ENCODE results near the gene HIRIP3. TPM values are rescaled to one million over a fixed set of nuclear protein-coding genes. Genes with fewer than 3 reads are reported as not detected.

HIRIP3 gene
- total RNA-seq, 1 donor from 2014 or later: 20.9 TPM

DNA sequence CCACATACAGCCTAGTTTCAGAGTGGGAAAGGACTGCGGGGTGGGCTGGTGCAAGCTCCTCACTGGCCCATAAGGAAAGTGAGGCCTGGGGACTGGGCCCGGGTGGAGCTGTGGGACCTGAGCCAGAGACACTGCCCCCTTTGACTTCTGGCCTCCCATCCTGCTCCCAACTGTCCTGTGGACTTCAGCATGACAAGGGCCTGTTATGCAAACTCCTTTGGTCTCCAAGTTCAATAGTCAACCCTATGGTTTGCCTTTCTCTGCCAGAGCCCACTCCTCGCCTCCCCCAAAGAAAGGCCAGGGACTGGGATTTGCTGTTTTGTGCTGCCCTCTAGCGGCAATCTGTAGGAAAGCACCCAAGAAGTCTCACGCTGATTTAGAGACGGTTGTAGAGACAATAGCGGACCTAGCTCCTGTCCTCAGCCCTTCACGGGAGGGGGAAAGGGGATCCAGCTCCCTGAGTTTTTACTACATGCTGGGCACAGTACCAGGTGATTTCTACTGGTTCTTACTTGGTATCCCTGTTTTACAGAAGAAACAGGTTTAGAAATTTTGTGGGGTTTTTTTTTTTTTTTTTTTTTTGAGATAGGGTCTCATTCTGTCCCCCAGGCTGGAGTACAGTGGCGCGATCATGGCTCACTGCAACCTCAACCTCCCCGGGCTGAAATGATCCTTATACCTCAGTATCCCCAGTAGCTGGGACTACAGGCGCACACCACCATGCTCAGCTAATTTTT, 36.8 kb upstream of the HIRIP3 start:
- Mint-ChIP-seq H3K27ac (no peak overlapping the region), H3K9me3 (no peaks in the 10 kb centered on the region), H3K4me3 (peak overlapping the region; percentile 79), H3K4me1 (ENCODE audit: unreplicated experiment) (peaks cover 5% of the 10 kb centered on the region), H3K27me3 (peaks cover 68% of the 10 kb centered on the region), H3K36me3 (no peaks in the 10 kb centered on the region)
- TF ChIP-seq, protein P1, sequence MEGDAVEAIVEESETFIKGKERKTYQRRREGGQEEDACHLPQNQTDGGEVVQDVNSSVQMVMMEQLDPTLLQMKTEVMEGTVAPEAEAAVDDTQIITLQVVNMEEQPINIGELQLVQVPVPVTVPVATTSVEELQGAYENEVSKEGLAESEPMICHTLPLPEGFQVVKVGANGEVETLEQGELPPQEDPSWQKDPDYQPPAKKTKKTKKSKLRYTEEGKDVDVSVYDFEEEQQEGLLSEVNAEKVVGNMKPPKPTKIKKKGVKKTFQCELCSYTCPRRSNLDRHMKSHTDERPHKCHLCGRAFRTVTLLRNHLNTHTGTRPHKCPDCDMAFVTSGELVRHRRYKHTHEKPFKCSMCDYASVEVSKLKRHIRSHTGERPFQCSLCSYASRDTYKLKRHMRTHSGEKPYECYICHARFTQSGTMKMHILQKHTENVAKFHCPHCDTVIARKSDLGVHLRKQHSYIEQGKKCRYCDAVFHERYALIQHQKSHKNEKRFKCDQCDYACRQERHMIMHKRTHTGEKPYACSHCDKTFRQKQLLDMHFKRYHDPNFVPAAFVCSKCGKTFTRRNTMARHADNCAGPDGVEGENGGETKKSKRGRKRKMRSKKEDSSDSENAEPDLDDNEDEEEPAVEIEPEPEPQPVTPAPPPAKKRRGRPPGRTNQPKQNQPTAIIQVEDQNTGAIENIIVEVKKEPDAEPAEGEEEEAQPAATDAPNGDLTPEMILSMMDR (conservative IDR thresholded peaks at IDR 0.05): peak; percentile 89
- no peak for DNase-seq (ENCODE audit: extremely low spot score, unreplicated experiment)

DNA sequence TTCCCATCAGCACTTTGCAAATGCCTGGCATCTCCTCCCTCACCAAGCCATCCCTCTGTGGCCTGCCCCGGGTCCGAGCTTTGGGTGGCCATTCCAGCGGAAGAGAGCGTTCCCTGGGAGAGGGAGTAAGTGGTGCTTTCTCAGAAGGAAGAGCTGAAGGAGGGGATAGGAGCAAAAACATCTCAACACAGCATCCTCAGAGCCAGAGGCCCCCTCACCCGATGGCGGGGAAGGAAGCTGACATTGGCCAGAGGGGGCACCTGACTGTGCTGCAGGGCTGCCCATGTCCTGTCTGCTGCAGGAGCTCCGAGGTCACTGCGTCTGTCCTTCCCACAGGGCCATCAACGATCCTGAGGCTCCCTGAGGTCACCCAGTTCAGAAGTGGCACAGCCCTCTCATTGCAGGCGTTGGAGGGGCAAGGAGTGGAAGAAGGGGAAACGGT, 36.1 kb upstream of the HIRIP3 start:
- Mint-ChIP-seq H3K27ac (no peak overlapping the region), H3K36me3 (no peaks in the 10 kb centered on the region), H3K4me3 (no peak overlapping the region), H3K9me3 (no peaks in the 10 kb centered on the region), H3K4me1 (ENCODE audit: unreplicated experiment) (peaks cover 5% of the 10 kb centered on the region), H3K27me3 (peaks cover 74% of the 10 kb centered on the region)
- no peak for DNase-seq (ENCODE audit: extremely low spot score, unreplicated experiment)
- TF ChIP-seq, protein P1 (conservative IDR thresholded peaks at IDR 0.05): no peak

DNA sequence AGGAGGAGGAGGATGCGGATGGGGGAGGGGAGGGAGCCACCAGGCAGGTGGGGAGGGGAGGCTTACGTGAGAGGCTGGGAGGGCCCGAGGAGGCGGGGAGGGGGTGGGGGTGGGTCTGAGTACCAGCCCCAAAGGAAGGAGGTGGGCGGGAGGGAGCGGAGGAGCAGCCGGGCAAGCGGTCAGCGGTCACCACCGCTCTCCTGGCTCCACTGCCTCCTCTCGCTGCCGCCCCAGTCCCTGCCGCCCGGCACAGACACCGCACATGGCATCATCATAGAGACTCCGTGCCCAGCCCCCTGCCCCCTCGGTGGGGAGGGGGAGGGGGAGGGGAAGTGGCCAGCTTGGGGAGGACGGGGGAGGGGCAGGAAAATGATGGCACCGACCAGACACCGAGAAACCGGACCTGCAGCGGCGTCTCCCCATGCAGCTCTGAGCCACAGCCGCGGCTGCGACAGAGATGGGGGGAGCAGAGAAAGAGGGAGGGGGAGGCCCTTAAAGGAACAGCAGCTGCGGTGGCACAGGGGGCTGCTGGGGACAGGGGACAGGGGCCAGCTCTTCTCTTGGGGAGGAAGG, 35.5 kb upstream of the HIRIP3 start, which contains the start of gene TLCD3B:
TLCD3B (minus strand) TSS at position 431 of the 573 bp plus-strand sequence. CDS start 744 bp downstream, outside the sequence.
- no peaks in the 10 kb centered on the region for H3K36me3 Mint-ChIP-seq
- H3K27me3 Mint-ChIP-seq: peaks cover 70% of the 10 kb centered on the region
- TF ChIP-seq, protein P1 (conservative IDR thresholded peaks at IDR 0.05): no peak
- no peaks in the 10 kb centered on the region for H3K9me3 Mint-ChIP-seq
- H3K4me1 Mint-ChIP-seq (ENCODE audit: unreplicated experiment): peaks cover 5% of the 10 kb centered on the region
- H3K27ac Mint-ChIP-seq: no peak within 1 kb of the TSS
- H3K4me3 Mint-ChIP-seq: peak within 1 kb of the TSS; percentile 79
- no peak for DNase-seq (ENCODE audit: extremely low spot score, unreplicated experiment)

DNA sequence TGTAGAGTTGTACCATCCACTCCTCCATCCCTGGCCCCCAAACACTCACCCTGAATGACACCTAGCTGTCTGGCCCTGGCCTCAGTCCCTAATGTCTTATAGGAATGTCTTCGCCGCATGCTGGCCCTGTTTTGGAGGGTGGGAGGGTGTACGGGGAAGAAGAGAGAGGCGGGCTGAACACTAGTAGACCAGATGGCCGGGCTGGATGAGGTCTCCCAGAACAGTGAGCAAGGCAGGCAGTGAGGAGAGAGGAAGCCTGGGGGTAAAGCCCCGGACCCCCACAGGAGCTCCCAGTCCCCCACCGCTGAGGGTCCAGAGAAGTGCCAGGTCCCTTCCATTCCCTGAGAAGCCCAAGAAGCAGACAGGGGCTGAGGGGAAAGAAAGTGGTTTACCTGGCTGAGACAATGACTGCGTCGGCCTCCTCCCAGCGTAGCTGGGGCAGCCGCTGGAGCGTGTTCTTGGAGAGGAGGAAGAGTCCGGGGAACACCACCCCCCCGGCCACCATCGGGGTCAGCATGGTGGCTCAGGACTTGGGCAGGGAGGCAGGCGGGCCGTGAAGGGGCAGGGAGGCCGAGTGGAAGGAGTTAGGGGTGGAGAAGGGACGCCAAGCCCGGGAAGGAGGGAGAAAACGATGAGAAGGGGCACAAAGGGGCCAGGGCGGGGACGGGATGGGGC, 34.7 kb upstream of the HIRIP3 start:
- Mint-ChIP-seq H3K27me3 (peaks cover 69% of the 10 kb centered on the region), H3K4me1 (ENCODE audit: unreplicated experiment) (peaks cover 5% of the 10 kb centered on the region), H3K36me3 (no peaks in the 10 kb centered on the region), H3K4me3 (peak overlapping the region; percentile 60), H3K9me3 (no peaks in the 10 kb centered on the region), H3K27ac (no peak overlapping the region)
- TF ChIP-seq, protein P1 (conservative IDR thresholded peaks at IDR 0.05): no peak
- no peak for DNase-seq (ENCODE audit: extremely low spot score, unreplicated experiment)

DNA sequence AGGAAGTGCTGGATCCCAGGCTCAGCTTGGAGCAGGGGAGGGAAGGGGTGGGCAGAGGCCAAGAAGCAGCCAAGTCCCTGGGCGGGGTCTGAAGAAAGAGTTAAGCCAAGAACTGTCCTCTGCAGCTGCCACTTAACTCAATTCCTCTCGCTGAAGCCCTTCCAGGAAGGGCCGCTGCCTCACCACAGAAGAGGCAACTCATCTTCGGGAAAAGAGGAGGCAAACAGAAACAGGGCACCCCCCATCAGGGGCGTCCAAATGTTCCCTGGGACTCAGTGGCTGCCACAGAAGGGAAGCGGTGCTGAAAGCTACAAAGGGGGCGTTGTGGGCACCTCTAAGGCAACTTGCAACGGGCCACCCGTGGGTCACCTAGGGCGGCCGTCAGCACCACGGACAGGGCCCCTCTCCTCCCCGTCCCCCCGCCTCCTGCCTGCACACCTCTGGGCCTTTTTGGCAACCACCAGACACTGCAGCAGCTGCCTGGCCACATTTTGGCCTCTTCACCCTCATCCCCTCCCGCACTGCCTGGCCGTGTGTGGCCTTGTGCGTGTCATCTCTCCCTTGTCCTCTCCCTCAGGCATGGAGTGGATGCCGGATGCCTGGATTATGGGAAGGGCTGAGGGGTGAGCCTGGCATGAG, 33.1 kb upstream of the HIRIP3 start:
- Mint-ChIP-seq H3K27me3 (peaks cover 66% of the 10 kb centered on the region), H3K36me3 (no peaks in the 10 kb centered on the region), H3K4me3 (no peak overlapping the region), H3K9me3 (no peaks in the 10 kb centered on the region), H3K27ac (no peak overlapping the region), H3K4me1 (ENCODE audit: unreplicated experiment) (peaks cover 5% of the 10 kb centered on the region)
- no peak for DNase-seq (ENCODE audit: extremely low spot score, unreplicated experiment)
- TF ChIP-seq, protein P1 (conservative IDR thresholded peaks at IDR 0.05): no peak
